ENCODE data around the gene RCN2.
"Not testable (repeated sequence)": the region's sequence is repeated elsewhere in the genome, so short reads cannot be mapped to it uniquely, and the experiment has no call there.

The RCN2 gene

GRCh38 chr15:76931397-76932134 is at the start of gene RCN2:
TSS of gene RCN2 (plus strand) at chr15:76931749. CDS start at chr15:76931842, 93 bp downstream.
- Histone ChIP-seq H2AFZ (ENCODE audit: low read length, unreplicated experiment) (peak within 1 kb of the TSS; percentile 94), H3K4me1 (ENCODE audit: control insufficient read depth, insufficient read depth, low read length, unreplicated experiment) (peaks cover 9% of the 10 kb centered on the region), H3K4me3 (ENCODE audit: low read depth, low read length) (peak within 1 kb of the TSS; percentile 94), H3K36me3 (ENCODE audit: insufficient read depth, low read length) (no peaks in the 10 kb centered on the region; the same call in 1 of the 2 replicates), H3K27ac (ENCODE audit: low read depth, low read length) (no peak within 1 kb of the TSS), H3K27me3 (ENCODE audit: insufficient read depth, low read length) (no peaks in the 10 kb centered on the region), H3K79me2 (ENCODE audit: control insufficient read depth, insufficient read depth, low read length, unreplicated experiment) (peaks cover 13% of the 10 kb centered on the region)

GRCh38 chr15:76885212-76885611 is 46.3 kb upstream of the RCN2 start:
- 0 out of 2 replicates have a peak, but pooled peaks cover 3% of the 10 kb centered on the region for H3K36me3 ChIP-seq (ENCODE audit: insufficient read depth, low read length)
- no peak overlapping the region for H2AFZ ChIP-seq (ENCODE audit: low read length, unreplicated experiment)
- H3K27me3 ChIP-seq (ENCODE audit: insufficient read depth, low read length) = no peaks in the 10 kb centered on the region
- no peaks in the 10 kb centered on the region for H3K4me1 ChIP-seq (ENCODE audit: control insufficient read depth, insufficient read depth, low read length, unreplicated experiment)
- H3K79me2 ChIP-seq (ENCODE audit: control insufficient read depth, insufficient read depth, low read length, unreplicated experiment) = peaks cover 3% of the 10 kb centered on the region
- H3K4me3 ChIP-seq (ENCODE audit: low read depth, low read length) = no peak overlapping the region
- no peak overlapping the region for H3K27ac ChIP-seq (ENCODE audit: low read depth, low read length)

GRCh38 chr15:76887280-76888141 is 44.0 kb upstream of the RCN2 start:
- not testable (repeated sequence) for H3K27ac ChIP-seq (ENCODE audit: low read depth, low read length); H3K79me2 ChIP-seq (ENCODE audit: control insufficient read depth, insufficient read depth, low read length, unreplicated experiment); H3K4me1 ChIP-seq (ENCODE audit: control insufficient read depth, insufficient read depth, low read length, unreplicated experiment); H3K4me3 ChIP-seq (ENCODE audit: low read depth, low read length); H3K36me3 ChIP-seq (ENCODE audit: insufficient read depth, low read length); H3K27me3 ChIP-seq (ENCODE audit: insufficient read depth, low read length); H2AFZ ChIP-seq (ENCODE audit: low read length, unreplicated experiment)

GRCh38 chr15:76892836-76893235 is 38.7 kb upstream of the RCN2 start:
- H3K4me1 ChIP-seq (ENCODE audit: control insufficient read depth, insufficient read depth, low read length, unreplicated experiment); H3K27me3 ChIP-seq (ENCODE audit: insufficient read depth, low read length); H3K36me3 ChIP-seq (ENCODE audit: insufficient read depth, low read length); H2AFZ ChIP-seq (ENCODE audit: low read length, unreplicated experiment); H3K27ac ChIP-seq (ENCODE audit: low read depth, low read length); H3K4me3 ChIP-seq (ENCODE audit: low read depth, low read length): not testable (repeated sequence)
- H3K79me2 ChIP-seq (ENCODE audit: control insufficient read depth, insufficient read depth, low read length, unreplicated experiment) = peaks cover 18% of the 10 kb centered on the region

- no peak overlapping the region for H3K4me3 ChIP-seq (ENCODE audit: low read depth, low read length)
- H3K36me3 ChIP-seq (ENCODE audit: insufficient read depth, low read length) = no peaks in the 10 kb centered on the region
- H3K79me2 ChIP-seq (ENCODE audit: control insufficient read depth, insufficient read depth, low read length, unreplicated experiment) = peaks cover 18% of the 10 kb centered on the region
- H2AFZ ChIP-seq (ENCODE audit: low read length, unreplicated experiment) = no peak overlapping the region
- H3K4me1 ChIP-seq (ENCODE audit: control insufficient read depth, insufficient read depth, low read length, unreplicated experiment) = no peaks in the 10 kb centered on the region
- no peak overlapping the region for H3K27ac ChIP-seq (ENCODE audit: low read depth, low read length)
- H3K27me3 ChIP-seq (ENCODE audit: insufficient read depth, low read length) = no peaks in the 10 kb centered on the region
Measured at GRCh38 chr15:76894174-76894573, 37.4 kb upstream of the RCN2 start.

GRCh38 chr15:76898102-76898501 is 33.4 kb upstream of the RCN2 start:
- Histone ChIP-seq H3K79me2 (ENCODE audit: control insufficient read depth, insufficient read depth, low read length, unreplicated experiment) (peaks cover 27% of the 10 kb centered on the region), H2AFZ (ENCODE audit: low read length, unreplicated experiment) (no peak overlapping the region), H3K36me3 (ENCODE audit: insufficient read depth, low read length) (no peaks in the 10 kb centered on the region)

GRCh38 chr15:76899176-76899930 is 32.2 kb upstream of the RCN2 start:
- H3K27ac ChIP-seq (ENCODE audit: low read depth, low read length); H3K4me3 ChIP-seq (ENCODE audit: low read depth, low read length); H3K36me3 ChIP-seq (ENCODE audit: insufficient read depth, low read length); H3K27me3 ChIP-seq (ENCODE audit: insufficient read depth, low read length); H2AFZ ChIP-seq (ENCODE audit: low read length, unreplicated experiment): not testable (repeated sequence)
- H3K4me1 ChIP-seq (ENCODE audit: control insufficient read depth, insufficient read depth, low read length, unreplicated experiment) = peaks cover 14% of the 10 kb centered on the region
- H3K79me2 ChIP-seq (ENCODE audit: control insufficient read depth, insufficient read depth, low read length, unreplicated experiment) = peaks cover 17% of the 10 kb centered on the region

More at GRCh38 chr15:76898102-76898501, 33.4 kb upstream of the RCN2 start:
- peaks cover 2% of the 10 kb centered on the region for H3K4me1 ChIP-seq (ENCODE audit: control insufficient read depth, insufficient read depth, low read length, unreplicated experiment)
- H3K27me3 ChIP-seq (ENCODE audit: insufficient read depth, low read length) = no peaks in the 10 kb centered on the region
- H3K4me3 ChIP-seq (ENCODE audit: low read depth, low read length) = no peak overlapping the region
- H3K27ac ChIP-seq (ENCODE audit: low read depth, low read length) = no peak overlapping the region

GRCh38 chr15:76899931-76900310 is 31.6 kb upstream of the RCN2 start:
- not testable (repeated sequence) for H3K27me3 ChIP-seq (ENCODE audit: insufficient read depth, low read length); H3K27ac ChIP-seq (ENCODE audit: low read depth, low read length); H3K36me3 ChIP-seq (ENCODE audit: insufficient read depth, low read length); H3K4me3 ChIP-seq (ENCODE audit: low read depth, low read length); H2AFZ ChIP-seq (ENCODE audit: low read length, unreplicated experiment)
- H3K79me2 ChIP-seq (ENCODE audit: control insufficient read depth, insufficient read depth, low read length, unreplicated experiment) = peaks cover 16% of the 10 kb centered on the region
- peaks cover 15% of the 10 kb centered on the region for H3K4me1 ChIP-seq (ENCODE audit: control insufficient read depth, insufficient read depth, low read length, unreplicated experiment)

- H3K27me3 ChIP-seq (ENCODE audit: insufficient read depth, low read length) = no peaks in the 10 kb centered on the region
- H2AFZ ChIP-seq (ENCODE audit: low read length, unreplicated experiment) = no peak overlapping the region
- H3K4me3 ChIP-seq (ENCODE audit: low read depth, low read length) = no peak overlapping the region
- H3K36me3 ChIP-seq (ENCODE audit: insufficient read depth, low read length) = no peaks in the 10 kb centered on the region
- peaks cover 23% of the 10 kb centered on the region for H3K4me1 ChIP-seq (ENCODE audit: control insufficient read depth, insufficient read depth, low read length, unreplicated experiment)
- H3K27ac ChIP-seq (ENCODE audit: low read depth, low read length) = no peak overlapping the region
- peaks cover 14% of the 10 kb centered on the region for H3K79me2 ChIP-seq (ENCODE audit: control insufficient read depth, insufficient read depth, low read length, unreplicated experiment)
Measured at GRCh38 chr15:76901965-76902364, 29.6 kb upstream of the RCN2 start.

- Histone ChIP-seq H3K27me3 (ENCODE audit: insufficient read depth, low read length) (no peaks in the 10 kb centered on the region), H3K36me3 (ENCODE audit: insufficient read depth, low read length) (no peaks in the 10 kb centered on the region), H3K4me1 (ENCODE audit: control insufficient read depth, insufficient read depth, low read length, unreplicated experiment) (peaks cover 23% of the 10 kb centered on the region), H2AFZ (ENCODE audit: low read length, unreplicated experiment) (no peak overlapping the region), H3K79me2 (ENCODE audit: control insufficient read depth, insufficient read depth, low read length, unreplicated experiment) (peaks cover 14% of the 10 kb centered on the region), H3K4me3 (ENCODE audit: low read depth, low read length) (peak overlapping the region; percentile 79), H3K27ac (ENCODE audit: low read depth, low read length) (peak overlapping the region; percentile 43)
Measured at GRCh38 chr15:76903251-76903681, 28.3 kb upstream of the RCN2 start.

All from ACC112 (cell line).